NCI-H524 (cell line): ENCODE measurements around the gene CYLD.
A peak's percentile ranks its signal among the peaks of the same experiment; 100 is the strongest.

Experiments used
- DNase-seq, 2 experiments: peaks; one replicate each; lab custom pipeline; 2025; lab: John Stamatoyannopoulos, UW

CYLD gene

GRCh38 chr16:50781043-50781442 lies 39.2 kb downstream of the CYLD start:
- no peak for DNase-seq

- no peak for DNase-seq
Observed at GRCh38 chr16:50781518-50781917, 39.6 kb downstream of the CYLD start.

- DNase-seq = no peak
Observed at GRCh38 chr16:50789757-50790156, 47.9 kb downstream of the CYLD start.

- DNase-seq = no peak
Observed at GRCh38 chr16:50791522-50791921, 49.6 kb downstream of the CYLD start.

- no peak for DNase-seq
Observed at GRCh38 chr16:50796829-50797228, 54.9 kb downstream of the CYLD start.

- DNase-seq = no peak
Observed at GRCh38 chr16:50797456-50797855, 55.6 kb downstream of the CYLD start.

GRCh38 chr16:50800074-50800473 lies 58.2 kb downstream of the CYLD start:
- peak in 1 of 2 experiments; percentile 22 for DNase-seq

GRCh38 chr16:50801036-50801435 lies 59.1 kb downstream of the CYLD start:
- no peak for DNase-seq

- no peak for DNase-seq
Observed at GRCh38 chr16:50802000-50802399, 60.1 kb downstream of the CYLD start.

- no peak for DNase-seq
Observed at GRCh38 chr16:50802961-50803360, 61.1 kb downstream of the CYLD start.

GRCh38 chr16:50804290-50804907 lies 62.5 kb downstream of the CYLD start:
- no peak for DNase-seq

GRCh38 chr16:50806099-50807062 lies 64.5 kb downstream of the CYLD start:
- peak; percentile 93 to 96 for DNase-seq

GRCh38 chr16:50808929-50809538 lies 67.1 kb downstream of the CYLD start:
- no peak for DNase-seq

- no peak for DNase-seq
Observed at GRCh38 chr16:50809561-50809960, 67.7 kb downstream of the CYLD start.

- no peak for DNase-seq
Observed at GRCh38 chr16:50810241-50810965, 68.5 kb downstream of the CYLD start.

GRCh38 chr16:50812046-50812445 lies 70.2 kb downstream of the CYLD start:
- DNase-seq = no peak

- no peak for DNase-seq
Observed at GRCh38 chr16:50812876-50813466, 71.1 kb downstream of the CYLD start.

- no peak for DNase-seq
Observed at GRCh38 chr16:50814052-50814451, 72.2 kb downstream of the CYLD start.

- DNase-seq = no peak
Observed at GRCh38 chr16:50814541-50814940, 72.7 kb downstream of the CYLD start.

- DNase-seq = no peak
Observed at GRCh38 chr16:50815382-50815781, 73.5 kb downstream of the CYLD start.

GRCh38 chr16:50816901-50817555 lies 75.1 kb downstream of the CYLD start:
- DNase-seq = no peak
